HCT116 (cell line): ENCODE results near the gene CERS4.

Experiments
- CEBPB ChIP-seq: IDR thresholded peaks from 2 replicates; pipeline ENCODE4 v1.6.1; 2012; ENCODE audit warnings: low read depth
- CTCF ChIP-seq, 3 experiments: fragments of 200-600 bp in 1 of 3; sonication (generic) in 1 of 3; IDR thresholded peaks in 2 of 3; conservative IDR thresholded peaks in 1 of 3; 2 replicates each; pipeline ENCODE4 v1.5.1; 2012 to 2017; ENCODE audit warnings: low read depth in 2 of 3, low read length in 2 of 3, antibody characterized with exemption in 1 of 3, borderline replicate concordance in 1 of 3, control low read depth in 1 of 3, mild to moderate bottlenecking in 1 of 3, mixed read lengths in 1 of 3, mixed run types in 1 of 3, moderate library complexity in 1 of 3; ENCODE audit not compliant: insufficient read depth in 1 of 3
- ELF1 ChIP-seq: IDR thresholded peaks from 2 replicates; pipeline ENCODE4 v1.6.1; 2012; ENCODE audit warnings: low read depth, borderline replicate concordance
- EZH2phosphoT487 ChIP-seq: fragments of 200-600 bp; IDR thresholded peaks from 2 replicates; pipeline ENCODE4 v1.6.1; 2018; ENCODE audit warnings: antibody characterized with exemption, borderline replicate concordance
- MAX ChIP-seq: IDR thresholded peaks from 2 replicates; pipeline ENCODE4 v1.6.1; 2012
- POLR2AphosphoS5 ChIP-seq: IDR thresholded peaks from 2 replicates; pipeline ENCODE4 v1.6.1; 2011; ENCODE audit warnings: mild to moderate bottlenecking, low read depth, low read length, moderate library complexity
- RAD21 ChIP-seq: IDR thresholded peaks from 2 replicates; pipeline ENCODE4 v1.6.1; 2012; ENCODE audit warnings: low read depth, mild to moderate bottlenecking
- SP1 ChIP-seq: IDR thresholded peaks from 2 replicates; pipeline ENCODE4 v1.6.1; 2012; ENCODE audit warnings: low read depth

- TF ChIP-seq SP1: no peak
- TF ChIP-seq ELF1: no peak
- no peak for TF ChIP-seq CEBPB
- no peak for TF ChIP-seq MAX
- no peak for TF ChIP-seq CTCF (IDR thresholded peaks at IDR 0.05 in 2 of 3, conservative IDR thresholded peaks at IDR 0.05 in 1 of 3; ENCODE audit: borderline replicate concordance in 1 of 3, insufficient read depth in 1 of 3, low read depth in 2 of 3, low read length in 2 of 3)
- TF ChIP-seq EZH2phosphoT487: no peak
- TF ChIP-seq POLR2AphosphoS5: no peak
- no peak for TF ChIP-seq RAD21
These were observed 24.9 kb upstream of the CERS4 start for GRCh38 chr19:8184274-8184673.
